GM18520 (cell line): Measurements from ENCODE around the gene CSH2.
A peak's percentile ranks its signal among the peaks of the same experiment; 100 is the strongest.
"Not testable (repeated sequence)": the region's sequence is repeated elsewhere in the genome, so short reads cannot be mapped to it uniquely, and the experiment has no call there.

Source experiments
- ATAC-seq: cut with Tn5 transposase; IDR thresholded peaks from one replicate; pipeline ENCODE4 v1.9.1; 2021; ENCODE audit not compliant: unreplicated experiment

Gene CSH2

DNA sequence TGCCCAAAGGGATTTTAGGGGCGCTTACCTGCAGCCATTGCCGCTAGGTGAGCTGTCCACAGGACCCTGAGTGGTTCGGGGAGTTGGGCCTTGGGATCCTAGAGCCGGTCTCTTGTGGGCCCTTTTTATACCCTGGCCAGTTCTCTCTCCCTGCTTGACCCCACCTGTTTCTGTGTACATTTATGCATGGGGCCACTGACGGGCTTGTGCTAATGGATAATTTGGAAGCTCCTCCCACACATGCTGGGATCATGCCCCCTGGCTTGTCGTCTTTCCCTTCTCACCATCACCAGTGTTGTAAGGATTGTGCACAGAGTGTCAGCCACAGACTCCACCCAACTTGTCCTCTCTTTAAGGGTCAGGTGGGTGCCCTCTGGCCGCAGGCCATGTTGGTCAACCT, at the start of gene CSH2:
CSH2 (minus strand) TSS at position 101 of the 400 bp plus-strand sequence; CDS start at position 38, 63 bp downstream.
- not testable (repeated sequence) for ATAC-seq

DNA sequence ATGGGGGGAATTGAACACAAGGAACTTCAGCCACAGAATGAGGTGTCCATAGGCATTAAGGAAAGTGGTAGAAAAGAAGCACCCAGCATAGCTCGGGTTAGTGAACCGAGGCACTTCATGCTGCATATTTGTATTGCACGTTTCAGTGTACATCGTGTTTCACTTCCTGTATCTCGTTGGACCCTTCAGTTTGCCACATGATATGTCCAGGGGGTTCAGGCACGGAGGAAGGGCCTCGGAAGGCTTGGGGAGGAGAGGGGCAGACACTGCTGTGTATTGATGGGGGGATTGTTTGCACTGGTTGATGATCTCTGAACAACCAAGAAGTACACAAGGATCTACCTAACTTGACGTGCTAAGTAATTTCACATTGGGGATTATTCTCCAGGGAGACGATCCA, 48.9 kb upstream of the CSH2 start:
- ATAC-seq: not testable (repeated sequence)

- ATAC-seq: not testable (repeated sequence)
Observed at GRCh38 chr17:63920779-63921178, 47.3 kb upstream of the CSH2 start.

DNA sequence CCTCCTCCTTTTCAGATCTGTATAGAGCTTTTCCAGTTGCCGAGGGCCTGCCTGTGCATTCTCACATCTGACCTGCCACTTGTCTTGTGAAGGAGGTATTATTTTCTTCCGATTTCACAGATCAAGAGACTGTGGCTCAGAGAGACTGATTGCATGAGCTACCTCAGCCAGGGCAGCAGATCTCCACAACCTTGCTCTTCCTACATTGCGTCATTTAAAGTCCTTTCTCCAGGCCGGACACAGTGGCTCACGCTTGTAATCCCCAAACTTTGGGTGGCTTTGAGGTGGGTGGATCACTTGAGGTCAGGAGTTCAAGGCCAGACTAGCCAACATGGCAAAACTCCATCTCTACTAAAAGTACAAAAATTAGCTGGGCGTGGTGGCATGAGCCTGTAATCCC, 46.6 kb upstream of the CSH2 start:
- ATAC-seq: not testable (repeated sequence)

GRCh38 chr17:63919311-63919723, 45.8 kb upstream of the CSH2 start:
- ATAC-seq: no peak

GRCh38 chr17:63918789-63919305, 45.4 kb upstream of the CSH2 start, which contains the start of gene GH1:
Gene GH1, minus strand, starts transcription at chr17:63918839. Its CDS starts 63 bp downstream, at chr17:63918776.
- not testable (repeated sequence) for ATAC-seq

DNA sequence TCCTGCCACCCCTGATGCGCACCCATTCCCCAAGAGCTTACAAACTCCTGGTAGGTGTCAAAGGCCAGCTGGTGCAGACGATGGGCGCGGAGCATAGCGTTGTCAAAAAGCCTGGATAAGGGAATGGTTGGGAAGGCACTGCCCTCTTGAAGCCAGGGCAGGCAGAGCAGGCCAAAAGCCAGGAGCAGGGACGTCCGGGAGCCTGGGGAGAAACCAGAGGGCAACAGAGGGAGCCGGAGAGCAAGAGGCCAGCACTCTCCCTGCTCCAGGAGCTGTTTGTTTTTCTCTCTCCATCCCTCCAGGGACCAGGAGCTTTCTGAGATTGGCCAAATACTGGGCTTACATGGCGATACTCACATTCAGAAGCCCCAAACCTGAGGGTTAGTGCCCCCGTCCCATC, 44.8 kb upstream of the CSH2 start:
- ATAC-seq: no peak

GRCh38 chr17:63917646-63918045, 44.2 kb upstream of the CSH2 start:
- no peak for ATAC-seq

GRCh38 chr17:63917206-63917605, 43.7 kb upstream of the CSH2 start:
- ATAC-seq: not testable (repeated sequence)

DNA sequence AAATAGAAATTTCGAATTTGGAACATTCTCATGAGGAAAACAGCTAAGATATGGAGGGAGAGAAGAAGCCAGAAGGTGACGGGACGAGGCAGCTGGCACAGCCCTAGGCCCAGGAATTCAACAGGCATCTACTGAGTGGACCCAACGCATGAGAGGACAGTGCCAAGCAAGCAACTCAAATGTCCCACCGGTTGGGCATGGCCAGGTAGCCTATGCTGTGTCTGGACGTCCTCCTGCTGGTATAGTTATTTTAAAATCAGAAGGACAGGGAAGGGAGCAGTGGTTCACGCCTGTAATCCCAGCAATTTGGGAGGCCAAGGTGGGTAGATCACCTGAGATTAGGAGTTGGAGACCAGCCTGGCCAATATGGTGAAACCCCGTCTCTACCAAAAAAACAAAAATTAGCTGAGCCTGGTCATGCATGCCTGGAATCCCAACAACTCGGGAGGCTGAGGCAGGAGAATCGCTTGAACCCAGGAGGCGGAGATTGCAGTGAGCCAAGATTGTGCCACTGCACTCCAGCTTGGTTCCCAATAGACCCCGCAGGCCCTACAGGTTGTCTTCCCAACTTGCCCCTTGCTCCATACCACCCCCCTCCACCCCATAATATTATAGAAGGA, 43.2 kb upstream of the CSH2 start:
- no peak for ATAC-seq

GRCh38 chr17:63915753-63916152, 42.3 kb upstream of the CSH2 start:
- not testable (repeated sequence) for ATAC-seq

- ATAC-seq: no peak
Observed at GRCh38 chr17:63914471-63914870, 41.0 kb upstream of the CSH2 start.

DNA sequence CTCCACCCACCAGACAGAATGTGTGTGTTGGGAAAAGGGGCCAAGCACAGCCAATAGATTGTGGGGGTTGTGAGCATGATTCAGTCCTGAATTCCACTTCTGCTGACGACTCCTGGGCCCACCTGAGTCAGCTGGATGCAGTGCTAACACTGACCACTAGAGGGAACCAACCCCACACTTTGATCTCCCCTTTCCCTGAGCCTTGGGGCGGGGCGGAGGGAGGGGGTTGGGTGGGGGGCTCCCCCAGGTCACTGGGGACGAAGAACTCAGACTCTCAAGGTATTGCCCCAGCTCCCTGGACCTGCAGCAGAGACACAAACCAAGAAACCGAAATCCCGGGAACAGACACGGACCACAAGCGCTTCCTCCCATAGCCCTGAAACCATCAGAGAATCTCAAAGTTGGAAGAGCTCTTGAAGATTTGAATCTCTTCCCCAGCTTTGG, 38.2 kb upstream of the CSH2 start:
- no peak for ATAC-seq

DNA sequence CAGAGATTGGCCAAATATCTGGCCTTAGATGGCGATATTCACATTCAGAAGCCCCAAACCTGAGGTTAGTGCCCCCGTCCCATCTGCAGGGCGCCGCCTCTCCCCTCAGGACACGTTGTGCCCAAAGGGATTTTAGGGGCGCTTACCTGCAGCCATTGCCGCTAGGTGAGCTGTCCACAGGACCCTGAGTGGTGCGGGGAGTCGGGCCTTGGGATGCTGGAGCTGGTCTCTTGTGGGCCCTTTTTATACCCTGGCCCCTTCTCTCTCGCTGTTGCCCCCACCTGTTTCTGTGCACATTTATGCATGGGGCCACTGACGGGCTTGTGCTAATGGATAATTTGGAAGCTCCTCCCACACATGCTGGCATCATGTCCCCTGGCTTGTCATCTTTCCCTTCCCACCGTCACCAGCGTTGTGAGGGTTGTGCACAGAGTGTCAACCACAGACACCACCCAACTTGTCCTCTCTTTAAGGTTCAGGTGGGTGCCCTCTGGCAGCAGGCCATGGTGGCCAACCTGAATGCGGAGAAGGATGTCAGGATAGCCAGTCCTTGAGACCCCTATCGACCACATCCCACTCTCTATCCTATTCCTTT, 37.7 kb upstream of the CSH2 start, which contains the start of gene CSHL1:
CSHL1 (minus strand) TSS at position 218 of the 595 bp plus-strand sequence; CDS start at position 156, 62 bp downstream.
- no peak for ATAC-seq

DNA sequence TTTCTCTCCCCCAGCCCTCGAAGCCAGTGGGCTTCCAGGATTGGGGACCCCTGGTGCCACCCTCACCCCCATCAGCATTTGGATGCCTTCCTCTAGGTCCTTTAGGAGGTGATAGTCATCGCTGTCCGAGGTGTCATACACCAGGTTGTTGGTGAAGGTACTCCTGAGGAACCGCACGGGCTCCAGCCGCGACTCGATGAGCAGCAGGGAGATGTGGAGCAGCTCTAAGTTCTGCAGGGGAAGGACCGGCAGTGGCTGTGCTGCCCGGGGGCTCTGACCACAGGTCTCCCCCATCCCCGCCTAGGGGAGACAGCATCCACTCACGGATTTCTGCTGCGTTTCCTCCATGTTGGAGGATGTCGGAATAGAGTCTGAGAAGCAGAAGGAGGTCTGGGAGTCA, 36.6 kb upstream of the CSH2 start:
- no peak for ATAC-seq

- not testable (repeated sequence) for ATAC-seq
Observed at GRCh38 chr17:63909586-63909985, 36.1 kb upstream of the CSH2 start.

DNA sequence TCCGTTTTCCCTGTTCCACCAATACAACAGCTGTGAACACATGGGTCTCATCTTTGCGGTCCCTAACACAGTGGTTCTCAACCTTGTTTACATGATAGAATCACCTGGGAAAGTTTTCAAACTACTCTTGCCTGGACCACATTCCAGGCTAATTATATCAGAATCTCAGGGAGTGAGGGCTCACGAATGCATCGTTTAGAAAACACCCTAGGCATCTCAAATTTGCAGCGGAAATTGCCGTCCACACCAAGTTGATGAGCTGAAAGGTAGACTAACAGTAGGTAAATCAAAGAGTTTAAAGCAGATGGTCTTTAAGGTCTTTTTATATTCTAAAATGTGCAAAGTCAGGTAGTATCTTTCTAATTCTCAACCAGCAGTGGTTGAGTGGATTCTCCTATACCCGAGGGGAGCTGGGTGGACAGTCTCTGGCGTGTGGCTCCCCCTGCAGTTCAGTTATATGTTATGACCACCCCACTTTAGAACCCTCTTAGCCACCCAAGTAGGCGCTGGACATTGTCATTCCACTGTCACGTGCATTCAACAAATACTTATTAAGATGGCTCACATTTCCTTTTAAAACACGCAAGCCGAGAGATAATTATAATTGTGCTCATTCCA, 33.8 kb upstream of the CSH2 start:
- ATAC-seq: not testable (repeated sequence)

DNA sequence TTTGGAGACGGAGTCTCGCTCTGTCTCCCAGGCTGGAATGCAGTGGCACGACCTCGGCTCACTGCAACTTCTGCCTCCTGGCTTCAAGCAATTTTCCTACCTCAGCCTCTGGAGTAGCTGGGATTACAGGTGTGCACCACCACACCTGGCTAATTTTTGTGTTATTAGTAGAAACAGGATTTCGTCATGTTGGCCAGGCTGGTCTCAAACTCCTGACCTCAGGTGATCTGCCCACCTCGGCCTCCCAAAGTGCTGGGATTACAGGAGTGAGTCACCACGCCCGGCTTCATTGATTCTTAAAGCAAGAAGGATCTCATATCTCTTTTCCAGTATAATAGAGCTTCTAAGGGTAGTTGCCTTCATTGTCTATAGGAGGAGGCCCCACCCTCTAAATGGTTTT, 31.3 kb upstream of the CSH2 start:
- ATAC-seq: not testable (repeated sequence)

DNA sequence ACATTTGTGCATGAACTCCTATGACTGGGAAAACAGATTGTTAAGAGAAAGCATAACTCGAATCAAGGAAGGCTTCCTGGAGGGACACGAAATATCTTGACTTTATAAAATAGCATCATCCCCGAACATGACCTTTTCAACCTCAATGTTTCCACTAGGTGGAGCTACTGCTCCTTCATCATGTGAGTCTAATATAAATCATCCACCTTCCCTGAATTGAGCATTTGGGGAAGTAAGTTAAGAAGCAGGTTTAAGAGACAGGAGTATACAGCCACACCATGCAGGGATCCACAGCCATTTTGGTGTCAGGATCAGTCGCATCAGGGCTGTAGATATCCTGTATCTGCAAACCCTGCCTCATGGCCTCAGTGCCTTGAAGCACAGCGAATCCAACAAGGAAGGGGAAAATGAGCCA, 30.3 kb upstream of the CSH2 start:
- not testable (repeated sequence) for ATAC-seq

GRCh38 chr17:63901971-63902370, 28.5 kb upstream of the CSH2 start:
- not testable (repeated sequence) for ATAC-seq

DNA sequence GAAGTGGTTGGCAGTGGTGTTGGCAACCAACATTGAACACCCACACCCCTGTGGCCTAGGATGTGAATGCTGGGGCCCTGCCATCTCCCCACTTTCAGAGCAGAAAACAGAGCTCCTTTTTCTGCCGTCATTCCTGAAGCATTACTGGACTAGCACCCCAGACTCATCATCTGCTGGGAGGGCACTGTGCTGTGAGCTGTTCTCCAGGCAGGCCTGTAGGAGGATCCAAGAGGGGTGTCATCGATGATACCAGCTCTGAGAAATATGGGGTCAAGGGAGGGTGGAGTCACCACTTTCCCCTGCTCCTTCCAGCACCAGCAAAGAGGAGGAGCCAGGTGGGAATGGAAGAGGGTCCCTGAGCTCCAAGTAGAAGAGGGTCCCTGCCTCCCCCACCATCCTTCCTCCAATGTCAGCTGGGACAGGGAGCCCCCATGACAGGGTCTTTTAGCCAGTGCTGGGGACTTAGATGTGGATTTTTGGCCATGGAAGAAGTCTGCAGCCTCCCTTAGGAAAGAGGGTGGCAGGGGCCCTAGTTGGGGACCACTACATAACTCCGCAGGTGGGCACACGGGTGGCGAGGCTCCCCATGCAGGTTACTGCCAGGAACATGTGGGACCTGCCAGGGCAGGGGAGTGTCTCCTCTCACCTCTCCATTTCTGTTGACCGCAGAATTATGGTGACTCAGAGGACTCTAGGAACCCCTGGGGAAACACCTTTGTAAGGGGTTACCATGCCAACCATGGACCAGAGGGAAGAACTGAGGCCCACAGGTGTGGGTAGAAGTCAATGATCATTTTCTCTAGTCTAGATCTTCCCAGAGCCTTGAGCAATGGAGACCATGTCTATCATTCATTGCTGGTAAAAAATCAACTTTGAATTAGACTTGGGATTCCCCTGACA, 25.7 kb upstream of the CSH2 start:
- ATAC-seq: peak; percentile 60
